COLO829 (cell line): ENCODE data around the gene RAB3IL1.

Experiments used
- DNase-seq: peaks from one replicate; pipeline ENCODE4 v3.0.0; 2012; ENCODE audit warnings: low spot score

Gene RAB3IL1

GRCh38 chr11:61866231-61866957 lies 51.0 kb downstream of the RAB3IL1 start:
- DNase-seq, result no peak

- no peak for DNase-seq
Measured at GRCh38 chr11:61864814-61865775, 52.3 kb downstream of the RAB3IL1 start.

- DNase-seq, result no peak
Measured at GRCh38 chr11:61863548-61864081, 53.8 kb downstream of the RAB3IL1 start.

- DNase-seq, result no peak
Measured at GRCh38 chr11:61862714-61863547, 54.4 kb downstream of the RAB3IL1 start.

GRCh38 chr11:61861634-61862033 lies 55.7 kb downstream of the RAB3IL1 start:
- no peak for DNase-seq

GRCh38 chr11:61860054-61860903 lies 57.1 kb downstream of the RAB3IL1 start:
- no peak for DNase-seq

- no peak for DNase-seq
Measured at GRCh38 chr11:61855939-61856680, 61.3 kb downstream of the RAB3IL1 start.

GRCh38 chr11:61854966-61855714 lies 62.2 kb downstream of the RAB3IL1 start:
- DNase-seq, result no peak

GRCh38 chr11:61854206-61854895 lies 63.0 kb downstream of the RAB3IL1 start:
- DNase-seq, result no peak

- DNase-seq, result no peak
Measured at GRCh38 chr11:61853698-61854169, 63.6 kb downstream of the RAB3IL1 start.

GRCh38 chr11:61851900-61852295 lies 65.5 kb downstream of the RAB3IL1 start:
- no peak for DNase-seq

- no peak for DNase-seq
Measured at GRCh38 chr11:61851113-61851899, 66.1 kb downstream of the RAB3IL1 start.

- no peak for DNase-seq
Measured at GRCh38 chr11:61850687-61851086, 66.7 kb downstream of the RAB3IL1 start.

- DNase-seq, result no peak
Measured at GRCh38 chr11:61848631-61849030, 68.7 kb downstream of the RAB3IL1 start.

- no peak for DNase-seq
Measured at GRCh38 chr11:61847914-61848581, 69.3 kb downstream of the RAB3IL1 start.
